K562 (cell line): ENCODE data around the gene NOSIP. TPM values are rescaled to one million over a fixed set of nuclear protein-coding genes. Genes with fewer than 3 reads are reported as not detected.

ENCODE experiments used
- ATAC-seq: fragments of 200-7000 bp; cut with Tn5 transposase; 3 replicates; pipeline ENCODE4 v1.9.1; 2020; ENCODE audit warnings: moderate library complexity
- BruUV-seq: library from RNA; stranded (reverse); fragments of 400-500 nt; replicated peaks from 2 replicates; lab custom pipeline; 2021; lab: Mats Ljungman, UMichigan
- CTCF ChIA-PET: fragments of 300-600 bp; formaldehyde crosslinking; extraction: SDS; loops from one replicate; lab custom pipeline; 2021; ENCODE audit warnings: low intra/inter-chr PET ratio; lab: Yijun Ruan, JAX
- POLR2A ChIA-PET: fragments of 300-600, 350-650 bp; sonication (Branson Sonifier 250); formaldehyde crosslinking; extraction: SDS; loops from one replicate; lab custom pipeline; 2021; ENCODE audit warnings: antibody characterized with exemption, inconsistent platforms; lab: Yijun Ruan, JAX
- DNase-seq, 4 experiments: peaks; one replicate each; pipeline versions ENCODE4 v3.0.0 to v3.0.0-alpha.2; 2011 to 2018; ENCODE audit warnings: low spot score in 3 of 4, mixed read lengths in 3 of 4; ENCODE audit errors: extremely low read depth in 1 of 4
- FAIRE-seq: peaks from 2 replicates; lab custom pipeline; 2011; peaks lifted over from hg19 to GRCh38; lab: Jason Lieb, UNC
- H2AFZ ChIP-seq: 2 replicates; pipeline ENCODE4 v1.6.0; 2011; ENCODE audit warnings: low read depth, low read length, control low read depth, inconsistent platforms
- H3K27ac ChIP-seq: fragments of 200-600 bp; 3 replicates; pipeline ENCODE4 v1.8.0; 2011; ENCODE audit warnings: low read depth, mild to moderate bottlenecking, control low read depth, inconsistent platforms, low read length, moderate library complexity, mixed read lengths; ENCODE audit errors: extremely low read depth
- H3K27me3 ChIP-seq, 2 experiments: fragments of 300-600 bp in 1 of 2; 2 replicates in 1 of 2; 3 replicates in 1 of 2; pipeline versions ENCODE4 v1.6.0 to v1.8.0; 2011; ENCODE audit warnings: inconsistent platforms in 2 of 2, low read length in 2 of 2, mild to moderate bottlenecking in 1 of 2, mixed read lengths in 1 of 2, moderate library complexity in 1 of 2; ENCODE audit not compliant: control insufficient read depth in 2 of 2, insufficient read depth in 2 of 2
- H3K36me3 ChIP-seq: fragments of 300-600 bp; 3 replicates; pipeline ENCODE4 v1.8.0; 2011; ENCODE audit warnings: mild to moderate bottlenecking, low read length, inconsistent platforms; ENCODE audit not compliant: control insufficient read depth, insufficient read depth
- H3K4me1 ChIP-seq, 2 experiments: fragments of 200-600 bp in 1 of 2; replicated peaks in 1 of 2; 2 replicates in 1 of 2; 3 replicates in 1 of 2; pipeline versions ENCODE4 v1.5.1 to v1.8.0; 2011; ENCODE audit warnings: inconsistent platforms in 2 of 2, low read length in 2 of 2, mild to moderate bottlenecking in 1 of 2, mixed read lengths in 1 of 2, moderate library complexity in 1 of 2; ENCODE audit not compliant: control insufficient read depth in 2 of 2, insufficient read depth in 2 of 2
- H3K4me2 ChIP-seq: 2 replicates; pipeline ENCODE4 v1.6.1; 2011; ENCODE audit warnings: low read length, control low read depth, inconsistent platforms, mixed read lengths; ENCODE audit not compliant: insufficient read depth
- H3K4me3 ChIP-seq: fragments of 200-600 bp; sonication (generic), shearing (Covaris generic); 2 replicates; pipeline ENCODE4 v1.5.1; 2016; ENCODE audit warnings: control low read depth, inconsistent platforms
- H3K79me2 ChIP-seq: fragments of 200-600 bp; 3 replicates; pipeline ENCODE4 v1.8.0; 2011; ENCODE audit warnings: low read length, inconsistent platforms; ENCODE audit not compliant: control insufficient read depth, insufficient read depth
- H3K9ac ChIP-seq, 2 experiments: 2 replicates each; pipeline versions ENCODE4 v1.6.0 to v1.6.1; 2011; ENCODE audit warnings: low read depth in 2 of 2, low read length in 2 of 2, control low read depth in 1 of 2, inconsistent platforms in 1 of 2, mild to moderate bottlenecking in 1 of 2, mixed read lengths in 1 of 2; ENCODE audit not compliant: insufficient read depth in 1 of 2
- H3K9me1 ChIP-seq: one replicate; pipeline ENCODE4 v1.6.0; 2011; ENCODE audit warnings: inconsistent platforms, mild to moderate bottlenecking, low read length, moderate library complexity; ENCODE audit not compliant: control insufficient read depth, insufficient read depth
- H3K9me3 ChIP-seq: replicated peaks from 2 replicates; pipeline ENCODE4 v1.5.1; 2011; ENCODE audit warnings: low read depth, low read length, inconsistent platforms; ENCODE audit not compliant: control insufficient read depth, insufficient read depth
- H4K20me1 ChIP-seq: replicated peaks from 2 replicates; pipeline ENCODE4 v1.6.1; 2011; ENCODE audit warnings: low read length, inconsistent platforms, mixed read lengths; ENCODE audit not compliant: control insufficient read depth, insufficient read depth
- CBFA2T3 ChIP-seq: fragments of 450-650 bp; IDR thresholded peaks from 2 replicates; pipeline ENCODE4 v1.6.1; 2017
- NBN ChIP-seq: fragments of 450-650 bp; IDR thresholded peaks from 2 replicates; pipeline ENCODE4 v1.6.1; 2016; ENCODE audit warnings: low read depth, mild to moderate bottlenecking
- NR3C1 ChIP-seq: sonication (generic); formaldehyde crosslinking; IDR thresholded peaks from 2 replicates; pipeline ENCODE4 v1.8.1; 2022; ENCODE audit warnings: missing genetic modification reagents
- POU5F1 ChIP-seq: fragments of 150-350 bp; IDR thresholded peaks from 2 replicates; pipeline ENCODE4 v1.6.1; 2014; ENCODE audit warnings: borderline replicate concordance, low read length, low read depth, mild to moderate bottlenecking; ENCODE audit not compliant: partially characterized antibody
- TBL1XR1 ChIP-seq, 2 experiments: IDR thresholded peaks; 2 replicates each; pipeline ENCODE4 v1.6.1; 2012; ENCODE audit warnings: improper control_type of control experiment in 2 of 2, low read length in 2 of 2, mild to moderate bottlenecking in 1 of 2
- THRAP3 ChIP-seq: fragments of 450-650 bp; IDR thresholded peaks from 2 replicates; pipeline ENCODE4 v1.6.1; 2016; ENCODE audit warnings: mild to moderate bottlenecking, inconsistent platforms, borderline replicate concordance
- TOE1 ChIP-seq, 2 experiments: fragments of 450-650 bp in 1 of 2; sonication (generic) in 1 of 2; formaldehyde crosslinking in 1 of 2; IDR thresholded peaks; 2 replicates each; pipeline versions ENCODE4 v1.7.1 to v1.8.0; 2016 to 2022; ENCODE audit warnings: borderline replicate concordance in 2 of 2, mild to moderate bottlenecking in 2 of 2, antibody characterized with exemption in 1 of 2, inconsistent platforms in 1 of 2, low read depth in 1 of 2, missing genetic modification reagents in 1 of 2, moderate library complexity in 1 of 2
- U2AF2 ChIP-seq: fragments of 200-400 bp; formaldehyde crosslinking; optimal IDR thresholded peaks from 2 replicates; pipeline ENCODE3; 2017; ENCODE audit warnings: low read depth, mild to moderate bottlenecking, low read length
- ZNF583 ChIP-seq: fragments of 250-450 bp; sonication (Bioruptor Pico); IDR thresholded peaks from 2 replicates; pipeline ENCODE4 v1.4.0; 2020
- ZSCAN29 ChIP-seq: fragments of 450-650 bp; IDR thresholded peaks from 2 replicates; pipeline ENCODE4 v1.6.1; 2017
- WGBS: fragments of 100-300 bp; shearing (Covaris generic); methylation state at CpG from one replicate; pipeline ENCODE4 v1.1.6; 2016; ENCODE audit warnings: low coverage, mixed read lengths; ENCODE audit not compliant: insufficient coverage; ENCODE audit errors: missing lambda C conversion rate; 5-methylcytosine and 5-hydroxymethylcytosine counted together
- in situ Hi-C: fragments of 300-500 bp; cut with MboI; formaldehyde crosslinking; loops from 4 replicates; pipeline ENCODE4 v1.15.0; 2018; ENCODE audit warnings: inconsistent platforms, mixed read lengths
- intact Hi-C: fragments of 100-400 bp; cut with micrococcal nuclease; formaldehyde crosslinking; loops from 2 replicates; pipeline ENCODE4 v1.14.2; 2022
- polyA plus RNA-seq, 8 experiments: library from polyadenylated mRNA; depleted of rRNA in 4 of 8; stranded (reverse) in 5 of 8; unstranded in 3 of 8; fragments of >200 nt; fragmentation: Nextera tagmentation in 2 of 8; fragmentation: Illumina TruSeq in 1 of 8; extraction: Ambion mirVana in 2 of 8; extraction: Trizol in 1 of 8; gene quantifications; 2 replicates each; pipeline versions ENCODE4 v1.2.1 to v1.2.3, GENCODE V29; 2011 to 2014; ENCODE audit warnings: inconsistent platforms in 1 of 8, missing spikeins in 1 of 8
- total RNA-seq, 7 experiments: library from RNA; depleted of rRNA in 6 of 7; stranded (reverse); fragments of >200 nt in 6 of 7; fragmentation: Illumina TruSeq in 2 of 7; extraction: Trizol in 2 of 7; gene quantifications; 2 replicates each; pipeline versions ENCODE4 v1.2.1 to v1.2.3, GENCODE V29; 2011 to 2021; ENCODE audit warnings: low replicate concordance in 1 of 7
- TF ChIP-seq, protein P1 (sequence below): fragments of 250-450 bp; sonication (Bioruptor Pico); IDR thresholded peaks from 2 replicates; pipeline ENCODE4 v1.8.0; 2021; ENCODE audit warnings: moderate library complexity, mild to moderate bottlenecking, inconsistent platforms
- TF ChIP-seq, protein P2 (sequence below): fragments of 250-450 bp; sonication (Bioruptor Pico); IDR thresholded peaks from 2 replicates; pipeline ENCODE4 v1.5.0; 2022; ENCODE audit warnings: mild to moderate bottlenecking
- TF ChIP-seq, protein P3 (sequence below): sonication (generic); formaldehyde crosslinking; IDR thresholded peaks from 2 replicates; pipeline ENCODE4 v1.8.0; 2022; ENCODE audit warnings: mild to moderate bottlenecking, missing genetic modification reagents

The NOSIP gene
- total and polyA plus RNA-seq, 9 of the 15 experiments (the other 6 are each of a cell fraction or from before 2014, with no cell fraction given), result 14.4 to 153 (median 79.9) TPM

DNA sequence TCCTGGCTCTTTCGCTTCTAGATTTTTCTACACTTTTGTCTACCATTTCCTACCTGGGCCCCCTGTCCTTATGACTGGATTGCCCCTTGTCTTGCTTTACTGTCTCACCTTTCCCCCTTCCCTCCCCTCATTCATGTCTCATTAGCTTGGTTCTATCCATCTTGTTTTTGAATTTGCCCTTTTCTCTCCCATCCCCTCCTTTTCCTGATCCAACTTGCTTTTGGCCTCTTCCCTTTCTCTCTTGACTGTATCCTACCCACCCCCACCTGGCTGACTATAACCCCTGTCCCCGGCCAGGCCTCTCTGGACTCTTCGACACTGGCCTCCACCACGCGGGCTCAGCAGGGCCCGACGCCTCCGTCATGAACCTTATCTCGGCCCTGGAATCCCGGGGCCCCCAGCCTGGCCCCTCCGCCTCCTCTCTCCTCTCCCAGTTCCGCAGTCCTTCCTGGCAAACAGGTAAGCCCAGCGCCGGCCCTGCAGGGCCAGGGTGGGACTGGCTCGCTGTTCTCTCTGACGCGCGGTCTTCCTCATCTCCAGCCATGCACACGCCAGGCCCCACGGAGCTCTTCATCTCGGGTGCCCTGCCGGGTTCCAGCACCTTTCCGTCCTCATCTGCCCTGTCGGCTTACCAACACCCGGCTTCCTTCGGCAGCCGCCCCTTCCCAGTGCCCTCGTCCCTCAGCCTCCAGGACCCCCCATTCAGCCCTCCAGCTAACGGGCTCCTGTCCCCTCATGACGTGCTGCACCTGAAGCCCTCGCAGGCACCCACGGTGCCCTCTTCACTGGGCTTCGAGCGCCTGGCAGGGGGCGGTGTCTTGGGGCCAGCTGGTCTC lies 14.0 kb upstream of the NOSIP start (continued):
- TF ChIP-seq, protein P1, sequence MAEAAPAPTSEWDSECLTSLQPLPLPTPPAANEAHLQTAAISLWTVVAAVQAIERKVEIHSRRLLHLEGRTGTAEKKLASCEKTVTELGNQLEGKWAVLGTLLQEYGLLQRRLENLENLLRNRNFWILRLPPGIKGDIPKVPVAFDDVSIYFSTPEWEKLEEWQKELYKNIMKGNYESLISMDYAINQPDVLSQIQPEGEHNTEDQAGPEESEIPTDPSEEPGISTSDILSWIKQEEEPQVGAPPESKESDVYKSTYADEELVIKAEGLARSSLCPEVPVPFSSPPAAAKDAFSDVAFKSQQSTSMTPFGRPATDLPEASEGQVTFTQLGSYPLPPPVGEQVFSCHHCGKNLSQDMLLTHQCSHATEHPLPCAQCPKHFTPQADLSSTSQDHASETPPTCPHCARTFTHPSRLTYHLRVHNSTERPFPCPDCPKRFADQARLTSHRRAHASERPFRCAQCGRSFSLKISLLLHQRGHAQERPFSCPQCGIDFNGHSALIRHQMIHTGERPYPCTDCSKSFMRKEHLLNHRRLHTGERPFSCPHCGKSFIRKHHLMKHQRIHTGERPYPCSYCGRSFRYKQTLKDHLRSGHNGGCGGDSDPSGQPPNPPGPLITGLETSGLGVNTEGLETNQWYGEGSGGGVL, result no peak
- no peak for TF ChIP-seq U2AF2
- TF ChIP-seq THRAP3, result no peak

DNA sequence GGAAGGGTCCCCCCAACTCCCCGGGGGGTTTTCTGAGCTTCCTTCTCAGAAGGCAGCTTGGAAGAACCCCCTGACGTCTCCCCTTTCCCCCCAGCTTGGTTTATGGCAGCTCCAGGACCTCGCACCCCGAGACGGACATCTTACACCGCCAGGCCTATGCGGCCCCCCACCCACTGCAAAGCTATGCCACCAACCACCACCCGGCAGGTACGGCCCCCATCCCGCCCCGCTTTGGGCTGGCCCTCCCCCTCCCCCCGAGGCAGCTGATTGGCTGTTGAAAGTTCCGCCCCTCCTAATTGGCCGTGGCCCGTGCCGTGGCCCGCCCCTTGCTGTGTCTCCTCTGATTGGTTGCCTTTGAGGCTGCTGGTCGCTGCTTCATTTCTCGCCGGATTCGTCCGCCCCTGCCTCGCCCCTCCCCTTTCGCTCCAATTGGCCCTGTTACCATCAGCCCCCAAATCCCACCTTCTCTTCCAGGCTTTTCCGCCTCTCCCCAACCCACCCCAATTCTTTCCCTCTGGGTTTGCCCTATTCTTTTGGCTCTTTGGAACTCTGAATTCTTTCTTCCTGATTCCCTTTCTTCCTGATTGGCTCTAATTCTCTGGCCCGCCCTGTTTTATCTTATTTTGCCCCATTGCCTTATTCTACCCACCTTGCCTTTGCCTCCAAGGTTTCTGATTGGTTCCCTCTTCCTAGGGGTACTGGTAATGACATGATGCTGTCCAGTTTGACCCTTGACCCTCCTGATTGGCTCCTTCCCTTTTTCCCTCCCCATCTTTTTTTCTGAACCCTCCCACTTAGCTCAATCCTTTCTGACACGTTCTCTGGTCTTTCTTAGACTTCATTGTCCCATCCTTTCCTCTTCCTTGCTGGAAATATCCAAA lies 13.1 kb upstream of the NOSIP start:
- peaks cover 10 to 53% of the 10 kb centered on the region in 2 experiments; a peak in 4 of 5 replicates for H3K4me1 ChIP-seq
- H3K9me1 ChIP-seq, result peaks cover 3% of the 10 kb centered on the region
- peak overlapping the region; percentile 94 for H3K4me2 ChIP-seq
- peak overlapping the region; percentile 62 to 90 for H3K9ac ChIP-seq
- intact Hi-C loops (loop anchor here (5.0 kb wide), 2 partner anchors 169 to 436 kb away; partner anchors contain the start of genes HRC, TRPM4 and TSKS), in situ Hi-C loops (no loop called here)
- 8% methylated on average over 19 of the region's 27 CpGs for WGBS
- ATAC-seq (peak; percentile 79), DNase-seq (peak; percentile 98 to 100 (median 98)), FAIRE-seq (peak; percentile 98)
- no peaks in the 10 kb centered on the region for H3K27me3 ChIP-seq
- H4K20me1 ChIP-seq, result peaks cover 6% of the 10 kb centered on the region; the same call in 1 of the 2 replicates
- peaks cover 45% of the 10 kb centered on the region for H3K36me3 ChIP-seq
- peak overlapping the region; percentile 88 for H3K4me3 ChIP-seq
- H3K9me3 ChIP-seq, result no peaks in the 10 kb centered on the region
- peak overlapping the region; percentile 85 for H3K27ac ChIP-seq
- CTCF ChIA-PET, result no interaction called here
- peaks cover 44% of the 10 kb centered on the region for H3K79me2 ChIP-seq
- POLR2A ChIA-PET, result interaction anchor here (0.6 to 1.5 kb wide), 9 partner anchors 13 to 287 kb away, joined by 3 to 6 read pairs (median 3); partner anchors contain the start of genes NOSIP and SCAF1
- H2AFZ ChIP-seq, result peak overlapping the region; percentile 57
- BruUV-seq, result no TSS peak
- TF ChIP-seq TBL1XR1 (IDR thresholded peaks at IDR 0.05; ENCODE audit: low read length in 2 of 2) (no peak), CBFA2T3 (no peak), NR3C1 (CRISPR knock-in tag) (no peak), ZSCAN29 (no peak), POU5F1 (no peak), ZNF583 (no peak), NBN (no peak), TOE1 (IDR thresholded peaks at IDR 0.05; ENCODE audit: borderline replicate concordance) (no peak), TOE1 (CRISPR knock-in tag; IDR thresholded peaks at IDR 0.05; ENCODE audit: borderline replicate concordance, low read depth) (no peak)
- TF ChIP-seq, protein P2, sequence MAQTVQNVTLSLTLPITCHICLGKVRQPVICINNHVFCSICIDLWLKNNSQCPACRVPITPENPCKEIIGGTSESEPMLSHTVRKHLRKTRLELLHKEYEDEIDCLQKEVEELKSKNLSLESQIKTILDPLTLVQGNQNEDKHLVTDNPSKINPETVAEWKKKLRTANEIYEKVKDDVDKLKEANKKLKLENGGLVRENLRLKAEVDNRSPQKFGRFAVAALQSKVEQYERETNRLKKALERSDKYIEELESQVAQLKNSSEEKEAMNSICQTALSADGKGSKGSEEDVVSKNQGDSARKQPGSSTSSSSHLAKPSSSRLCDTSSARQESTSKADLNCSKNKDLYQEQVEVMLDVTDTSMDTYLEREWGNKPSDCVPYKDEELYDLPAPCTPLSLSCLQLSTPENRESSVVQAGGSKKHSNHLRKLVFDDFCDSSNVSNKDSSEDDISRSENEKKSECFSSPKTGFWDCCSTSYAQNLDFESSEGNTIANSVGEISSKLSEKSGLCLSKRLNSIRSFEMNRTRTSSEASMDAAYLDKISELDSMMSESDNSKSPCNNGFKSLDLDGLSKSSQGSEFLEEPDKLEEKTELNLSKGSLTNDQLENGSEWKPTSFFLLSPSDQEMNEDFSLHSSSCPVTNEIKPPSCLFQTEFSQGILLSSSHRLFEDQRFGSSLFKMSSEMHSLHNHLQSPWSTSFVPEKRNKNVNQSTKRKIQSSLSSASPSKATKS (CRISPR knock-in tag), result no peak
- TF ChIP-seq, protein P3, sequence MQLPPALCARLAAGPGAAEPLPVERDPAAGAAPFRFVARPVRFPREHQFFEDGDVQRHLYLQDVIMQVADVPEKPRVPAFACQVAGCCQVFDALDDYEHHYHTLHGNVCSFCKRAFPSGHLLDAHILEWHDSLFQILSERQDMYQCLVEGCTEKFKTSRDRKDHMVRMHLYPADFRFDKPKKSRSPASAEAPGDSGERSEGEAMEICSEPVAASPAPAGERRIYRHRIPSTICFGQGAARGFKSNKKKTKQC (CRISPR knock-in tag), result no peak
